ENCODE results near the gene RGL3. TPM values are rescaled to one million over a fixed set of nuclear protein-coding genes. Genes with fewer than 3 reads are reported as not detected.

The RGL3 gene
- total RNA-seq, 1 donor: 2.3 TPM

DNA sequence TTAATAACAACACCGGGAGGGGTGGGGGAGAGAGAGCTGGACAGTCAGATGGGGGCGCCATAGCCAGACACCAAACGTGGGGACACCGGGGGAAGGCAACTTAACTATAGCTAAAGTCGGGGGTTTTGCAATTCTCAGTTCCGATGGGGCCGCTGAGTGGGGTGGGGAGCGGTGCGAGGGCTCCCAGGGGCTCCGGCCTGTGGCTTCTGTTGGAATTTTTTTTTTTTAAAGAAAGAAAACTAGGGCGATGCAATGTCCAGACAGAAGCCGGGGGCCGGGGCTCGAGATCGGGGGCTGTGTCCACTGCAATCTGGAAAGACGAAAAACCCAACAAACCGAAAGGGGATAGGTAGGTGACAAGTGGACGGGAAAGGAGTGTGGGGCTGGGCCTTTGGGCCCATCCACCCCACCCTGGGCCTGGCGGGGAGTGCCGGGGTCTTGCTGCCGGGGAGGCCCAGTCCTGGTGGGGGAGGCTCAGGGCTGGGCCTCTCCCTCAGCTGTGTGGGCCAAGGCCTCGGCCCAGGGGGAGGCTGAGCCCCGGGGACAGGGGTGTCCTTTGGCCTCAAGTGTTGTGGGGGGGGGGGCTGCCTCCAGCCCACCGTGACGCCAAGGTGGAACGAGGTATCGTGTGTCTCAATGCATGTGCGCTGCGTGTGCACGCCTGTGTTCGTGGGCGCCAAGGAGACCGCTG, 33.7 kb upstream of the RGL3 start:
- H3K4me3 ChIP-seq (ENCODE audit: low read depth, low read length): no peak overlapping the region
- no peak for DNase-seq (ENCODE audit: low read depth)

DNA sequence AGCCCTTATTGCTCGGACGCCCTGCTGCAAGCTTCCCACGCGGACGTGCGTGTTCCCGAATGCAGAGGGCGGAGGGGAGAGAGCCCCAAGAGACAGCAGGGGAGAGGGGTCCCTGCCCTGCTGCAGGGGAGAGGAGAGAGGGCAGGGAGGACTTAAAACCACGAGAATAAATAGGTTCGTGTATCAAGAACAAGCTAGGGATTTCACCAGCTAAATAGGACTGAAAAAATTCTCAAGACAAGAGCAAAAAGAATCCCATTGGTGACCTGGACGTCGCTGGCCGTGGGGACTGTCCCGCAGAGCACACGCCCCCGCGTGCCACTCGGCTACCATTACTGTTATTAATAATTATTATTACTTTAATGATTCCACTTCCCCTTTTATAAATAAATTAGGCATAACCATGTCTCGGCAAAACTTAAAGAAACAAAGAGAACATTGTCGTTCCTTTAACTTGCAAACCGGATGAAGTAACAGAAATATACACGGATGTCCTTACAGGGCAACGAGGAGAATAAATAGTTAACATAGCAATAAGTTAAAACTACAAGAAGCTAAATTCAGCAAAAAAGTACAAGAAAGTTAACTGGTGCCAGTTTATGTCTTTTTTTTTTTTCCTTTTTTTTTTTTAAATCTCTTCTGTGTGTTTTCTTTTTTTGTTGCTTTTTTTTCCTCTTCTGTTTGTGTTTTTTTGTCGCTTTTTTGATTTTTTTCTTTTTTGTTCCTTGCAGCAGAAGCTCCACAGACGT, 32.9 kb upstream of the RGL3 start:
- no peak for DNase-seq (ENCODE audit: low read depth)
- TF ChIP-seq, protein P1, sequence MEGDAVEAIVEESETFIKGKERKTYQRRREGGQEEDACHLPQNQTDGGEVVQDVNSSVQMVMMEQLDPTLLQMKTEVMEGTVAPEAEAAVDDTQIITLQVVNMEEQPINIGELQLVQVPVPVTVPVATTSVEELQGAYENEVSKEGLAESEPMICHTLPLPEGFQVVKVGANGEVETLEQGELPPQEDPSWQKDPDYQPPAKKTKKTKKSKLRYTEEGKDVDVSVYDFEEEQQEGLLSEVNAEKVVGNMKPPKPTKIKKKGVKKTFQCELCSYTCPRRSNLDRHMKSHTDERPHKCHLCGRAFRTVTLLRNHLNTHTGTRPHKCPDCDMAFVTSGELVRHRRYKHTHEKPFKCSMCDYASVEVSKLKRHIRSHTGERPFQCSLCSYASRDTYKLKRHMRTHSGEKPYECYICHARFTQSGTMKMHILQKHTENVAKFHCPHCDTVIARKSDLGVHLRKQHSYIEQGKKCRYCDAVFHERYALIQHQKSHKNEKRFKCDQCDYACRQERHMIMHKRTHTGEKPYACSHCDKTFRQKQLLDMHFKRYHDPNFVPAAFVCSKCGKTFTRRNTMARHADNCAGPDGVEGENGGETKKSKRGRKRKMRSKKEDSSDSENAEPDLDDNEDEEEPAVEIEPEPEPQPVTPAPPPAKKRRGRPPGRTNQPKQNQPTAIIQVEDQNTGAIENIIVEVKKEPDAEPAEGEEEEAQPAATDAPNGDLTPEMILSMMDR (IDR thresholded peaks at IDR 0.05; ENCODE audit: insufficient read depth, low read length): no peak
- no peak overlapping the region for H3K4me3 ChIP-seq (ENCODE audit: low read depth, low read length)

More for the DNA sequence above, 33.7 kb upstream of the RGL3 start:
- TF ChIP-seq, protein P1 (IDR thresholded peaks at IDR 0.05; ENCODE audit: insufficient read depth, low read length): no peak

DNA sequence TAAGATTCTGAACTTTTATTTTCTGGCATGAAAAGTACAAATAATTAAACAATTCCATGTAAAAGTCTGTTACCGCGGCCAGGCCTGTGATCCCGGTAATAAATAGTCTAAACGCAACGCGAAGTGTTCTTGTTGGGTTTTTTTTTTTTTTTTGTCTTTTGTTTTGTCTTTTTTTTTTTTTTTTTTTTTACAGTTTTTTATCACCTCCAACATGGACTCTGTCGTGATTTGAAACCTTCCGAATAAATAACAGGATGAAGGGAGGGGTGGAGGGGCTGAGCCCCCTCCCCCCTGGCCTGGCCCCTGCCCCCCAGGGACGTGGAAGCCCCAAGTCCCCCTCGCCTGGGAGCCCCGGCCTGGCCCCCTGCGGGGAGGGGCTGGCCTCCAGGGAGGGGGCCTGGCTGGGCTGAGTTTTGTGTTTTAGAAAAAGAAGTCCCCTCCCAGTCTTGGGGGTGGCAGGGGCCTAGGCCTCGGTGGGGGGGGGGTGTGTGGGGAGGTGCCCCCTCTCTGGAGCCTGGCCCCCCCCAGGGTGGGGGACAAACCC, 32.3 kb upstream of the RGL3 start:
- no peak overlapping the region for H3K4me3 ChIP-seq (ENCODE audit: low read depth, low read length)
- TF ChIP-seq, protein P1 (IDR thresholded peaks at IDR 0.05; ENCODE audit: insufficient read depth, low read length): no peak

DNA sequence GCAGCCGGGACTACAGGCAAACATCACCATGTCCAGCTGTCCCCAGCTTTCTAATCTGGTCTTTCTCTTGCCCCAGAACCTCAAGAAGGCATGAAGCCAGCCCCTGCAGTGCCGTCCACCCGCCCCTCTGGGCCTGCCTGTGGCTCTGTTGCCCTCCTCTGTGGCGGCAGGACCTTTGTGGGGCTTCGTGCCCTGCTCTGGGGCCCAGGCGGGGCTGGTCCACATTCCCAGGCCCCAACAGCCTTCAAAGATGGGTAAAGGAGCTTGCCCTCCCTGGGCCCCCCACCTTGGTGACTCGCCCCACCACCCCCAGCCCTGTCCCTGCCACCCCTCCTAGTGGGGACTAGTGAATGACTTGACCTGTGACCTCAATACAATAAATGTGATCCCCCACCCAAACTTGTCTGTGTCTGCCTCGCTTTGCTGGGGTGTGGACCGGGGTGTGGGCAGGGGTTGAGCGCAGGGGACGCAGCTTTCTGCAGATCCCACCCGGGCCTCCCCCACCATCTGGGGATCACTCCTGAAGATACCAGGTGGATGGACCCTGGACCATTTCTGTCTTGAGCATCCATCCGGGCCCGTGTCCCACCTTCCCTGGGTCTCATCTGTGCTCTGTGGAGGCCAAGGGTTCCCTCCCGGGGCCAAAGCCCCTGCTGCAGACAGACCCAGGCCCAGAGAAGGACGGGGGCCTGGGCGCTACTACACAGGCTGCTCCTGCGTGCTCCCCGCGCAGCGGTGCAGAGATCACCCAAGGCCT, 31.6 kb upstream of the RGL3 start:
- TF ChIP-seq, protein P1 (IDR thresholded peaks at IDR 0.05; ENCODE audit: insufficient read depth, low read length): no peak
- H3K4me3 ChIP-seq (ENCODE audit: low read depth, low read length): no peak overlapping the region
- DNase-seq (ENCODE audit: low read depth): no peak

More for the DNA sequence above, 32.3 kb upstream of the RGL3 start:
- no peak for DNase-seq (ENCODE audit: low read depth)

DNA sequence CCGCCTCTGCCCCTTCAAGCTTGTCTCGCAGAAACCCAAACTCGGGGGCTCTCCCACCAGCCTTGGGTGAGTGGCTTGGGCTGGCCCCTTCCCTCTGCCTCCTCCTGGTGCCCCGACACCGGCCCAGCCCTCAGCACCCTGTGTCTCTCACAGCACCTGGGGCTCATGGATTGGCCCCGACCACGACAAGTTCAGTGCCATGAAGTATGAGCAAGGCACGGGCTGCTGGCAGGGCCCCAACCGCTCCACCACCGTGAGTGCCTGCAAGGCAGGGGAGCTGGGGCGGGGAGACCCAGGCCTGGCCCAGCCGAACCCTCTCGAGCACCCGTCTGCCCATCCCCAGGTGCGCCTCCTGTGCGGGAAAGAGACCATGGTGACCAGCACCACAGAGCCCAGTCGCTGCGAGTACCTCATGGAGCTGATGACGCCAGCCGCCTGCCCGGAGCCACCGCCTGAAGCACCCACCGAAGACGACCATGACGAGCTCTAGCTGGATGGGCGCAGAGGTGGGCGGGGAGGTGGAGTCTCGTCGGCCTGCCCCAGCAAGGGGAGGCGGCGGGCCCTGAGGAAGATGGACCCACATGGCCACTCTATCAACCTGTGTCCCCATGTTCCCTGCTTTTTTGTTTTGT, 29.9 kb upstream of the RGL3 start:
- no peak overlapping the region for H3K4me3 ChIP-seq (ENCODE audit: low read depth, low read length)
- no peak for DNase-seq (ENCODE audit: low read depth)
- TF ChIP-seq, protein P1 (IDR thresholded peaks at IDR 0.05; ENCODE audit: insufficient read depth, low read length): no peak

DNA sequence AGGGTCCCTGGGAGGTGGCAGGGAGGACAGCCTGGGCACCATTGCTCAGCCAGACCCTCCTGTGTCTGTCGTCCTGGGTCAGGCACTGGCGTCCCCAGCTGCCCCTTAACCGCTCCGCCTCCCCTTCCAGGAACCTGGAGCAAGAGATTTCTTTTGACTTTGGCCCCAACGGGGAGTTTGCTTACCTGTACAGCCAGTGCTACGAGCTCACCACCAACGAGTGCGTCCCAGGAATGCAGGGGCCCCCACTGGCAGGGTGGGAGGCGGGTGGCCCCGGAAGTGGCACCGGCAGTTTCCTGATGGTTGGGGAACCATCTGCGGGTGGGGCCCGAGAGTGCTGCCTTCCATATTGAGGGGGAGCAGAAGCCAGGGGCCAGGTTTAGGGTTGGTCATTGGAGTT, 29.3 kb upstream of the RGL3 start:
- no peak overlapping the region for H3K4me3 ChIP-seq (ENCODE audit: low read depth, low read length)
- TF ChIP-seq, protein P1 (IDR thresholded peaks at IDR 0.05; ENCODE audit: insufficient read depth, low read length): no peak
- DNase-seq (ENCODE audit: low read depth): no peak

All from fibroblast of the aortic adventitia (primary cell).